ENCODE results near the gene PTGER1. TPM values are rescaled to one million over a fixed set of nuclear protein-coding genes. Genes with fewer than 3 reads are reported as not detected.

Gene PTGER1
- polyA plus RNA-seq, 1 donor (not counting 4 experiments of a cell fraction or from before 2014, with no cell fraction given), result not detected

- Histone ChIP-seq H3K4me1 (ENCODE audit: control insufficient read depth, extremely low read depth, insufficient read depth, low read length) (peaks cover 33% of the 10 kb centered on the region), H3K9ac (ENCODE audit: control insufficient read depth, extremely low read depth, insufficient read depth, low read length) (peak overlapping the region; percentile 76), H4K20me1 (ENCODE audit: control insufficient read depth, extremely low read depth, insufficient read depth, low read length) (peaks cover 24% of the 10 kb centered on the region), H3K27me3 (ENCODE audit: control insufficient read depth, extremely low read depth, insufficient read depth, low read length) (no peaks in the 10 kb centered on the region), H3K4me2 (ENCODE audit: control insufficient read depth, extremely low read depth, insufficient read depth, low read depth, low read length) (peak overlapping the region; percentile 66), H3K27ac (ENCODE audit: control insufficient read depth, insufficient read depth, low read length) (peak overlapping the region; percentile 97), H3K79me2 (ENCODE audit: control insufficient read depth, insufficient read depth, low read length) (peaks cover 31% of the 10 kb centered on the region), H3K9me1 (ENCODE audit: control insufficient read depth, extremely low read depth, insufficient read depth, low read length) (peaks cover 4% of the 10 kb centered on the region), H3K9me3 (ENCODE audit: control insufficient read depth, low read depth, low read length) (no peaks in the 10 kb centered on the region), H2AFZ (ENCODE audit: control insufficient read depth, low read length) (peak overlapping the region; percentile 5), H3K4me3 (ENCODE audit: control insufficient read depth in 2 of 3, extremely low read depth in 1 of 3, insufficient read depth in 2 of 3, low read depth in 1 of 3, low read length in 3 of 3) (peak overlapping the region in 1 of 3 experiments; percentile 31), H3K36me3 (ENCODE audit: control insufficient read depth in 2 of 2, extremely low read depth in 1 of 2, insufficient read depth in 2 of 2, low read length in 2 of 2) (peaks cover 18 to 24% of the 10 kb centered on the region in 2 experiments)
- dilution Hi-C loops (cut with MboI; ENCODE audit: extremely low pct_ligation_motif_present, low sequenced_read_pairs), result no loop called here
- DNase-seq (ENCODE audit: low read depth, low spot score) (peak; percentile 96), FAIRE-seq (peak; percentile 91)
- no peak for TF ChIP-seq EZH2 (IDR thresholded peaks at IDR 0.05; ENCODE audit: low read length)
- TF ChIP-seq CTCF (optimal IDR thresholded peaks at IDR 0.05 in 1 of 3, IDR thresholded peaks at IDR 0.05 in 1 of 3, conservative IDR thresholded peaks at IDR 0.05 in 1 of 3; ENCODE audit: extremely low read depth in 1 of 3, insufficient read depth in 2 of 3, low read length in 3 of 3), result no peak
Measured at GRCh38 chr19:14519860-14520407, 44.8 kb upstream of the PTGER1 start.

GRCh38 chr19:14519245-14519859, 44.2 kb upstream of the PTGER1 start:
- no peak for FAIRE-seq
- Histone ChIP-seq H3K4me2 (ENCODE audit: control insufficient read depth, extremely low read depth, insufficient read depth, low read depth, low read length) (peak overlapping the region; percentile 66), H2AFZ (ENCODE audit: control insufficient read depth, low read length) (peak overlapping the region; percentile 5)

More at GRCh38 chr19:14519245-14519859, 44.2 kb upstream of the PTGER1 start:
- Histone ChIP-seq H3K36me3 (ENCODE audit: control insufficient read depth in 2 of 2, extremely low read depth in 1 of 2, insufficient read depth in 2 of 2, low read length in 2 of 2) (peaks cover 23 to 28% of the 10 kb centered on the region in 2 experiments), H3K27ac (ENCODE audit: control insufficient read depth, insufficient read depth, low read length) (peak overlapping the region; percentile 97), H3K79me2 (ENCODE audit: control insufficient read depth, insufficient read depth, low read length) (peaks cover 31% of the 10 kb centered on the region), H4K20me1 (ENCODE audit: control insufficient read depth, extremely low read depth, insufficient read depth, low read length) (peaks cover 24% of the 10 kb centered on the region), H3K9me3 (ENCODE audit: control insufficient read depth, low read depth, low read length) (no peaks in the 10 kb centered on the region), H3K9ac (ENCODE audit: control insufficient read depth, extremely low read depth, insufficient read depth, low read length) (peak overlapping the region; percentile 76), H3K27me3 (ENCODE audit: control insufficient read depth, extremely low read depth, insufficient read depth, low read length) (no peaks in the 10 kb centered on the region), H3K4me1 (ENCODE audit: control insufficient read depth, extremely low read depth, insufficient read depth, low read length) (peaks cover 35% of the 10 kb centered on the region), H3K4me3 (ENCODE audit: control insufficient read depth in 2 of 3, extremely low read depth in 1 of 3, insufficient read depth in 2 of 3, low read depth in 1 of 3, low read length in 3 of 3) (peak overlapping the region in 1 of 3 experiments; percentile 31), H3K9me1 (ENCODE audit: control insufficient read depth, extremely low read depth, insufficient read depth, low read length) (peaks cover 4% of the 10 kb centered on the region)
- no peak for TF ChIP-seq CTCF (optimal IDR thresholded peaks at IDR 0.05 in 1 of 3, IDR thresholded peaks at IDR 0.05 in 1 of 3, conservative IDR thresholded peaks at IDR 0.05 in 1 of 3; ENCODE audit: extremely low read depth in 1 of 3, insufficient read depth in 2 of 3, low read length in 3 of 3)
- no peak for TF ChIP-seq EZH2 (IDR thresholded peaks at IDR 0.05; ENCODE audit: low read length)
- dilution Hi-C loops (cut with MboI; ENCODE audit: extremely low pct_ligation_motif_present, low sequenced_read_pairs), result no loop called here
- DNase-seq (ENCODE audit: low read depth, low spot score), result no peak

Measured in keratinocyte (primary cell).